ENCODE data around the gene RACK1. TPM values are rescaled to one million over a fixed set of nuclear protein-coding genes. Genes with fewer than 3 reads are reported as not detected.
"Not testable (repeated sequence)": the region's sequence is repeated elsewhere in the genome, so short reads cannot be mapped to it uniquely, and the experiment has no call there.

RACK1 gene
- total RNA-seq, 8 experiments from 2014 or later: 2,060 to 3,480 (median 2,927) TPM

DNA sequence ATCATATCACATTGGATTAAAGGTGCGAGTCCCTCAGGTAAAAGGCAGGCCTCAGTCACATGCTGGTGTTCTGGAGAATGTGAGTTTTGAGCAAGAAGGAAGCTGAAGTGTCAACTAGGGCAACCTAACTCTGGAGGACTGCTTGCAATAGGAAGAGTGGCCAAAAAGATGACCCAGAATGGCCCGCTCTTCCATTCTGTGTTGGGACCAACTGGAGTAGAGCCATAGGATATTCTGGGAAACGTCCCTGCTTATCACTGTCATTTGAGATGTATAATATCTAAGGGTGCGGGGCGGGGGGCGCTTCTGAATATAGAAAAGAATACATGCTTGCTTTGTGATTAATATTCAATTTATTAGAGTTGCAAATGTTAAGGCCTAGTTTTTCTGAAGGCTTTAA, 31.6 kb downstream of the RACK1 start:
- H3K4me1 ChIP-seq (replicated peaks in 1 of 2): peaks cover 0 to 6% of the 10 kb centered on the region in 2 donors
- WGBS, 10 experiments: 38 to 100% (median 87%) methylated on average over 2 to 6 of the region's 6 CpGs; no CpG with 5 or more reads in 2 of the 10 experiments
- no peak overlapping the region for H3K27ac ChIP-seq
- no peak overlapping the region for H3K4me3 ChIP-seq
- in situ Hi-C loops (cut with MboI; ENCODE audit: low pct_unique_long_range_greater_than_20kb in 2 of 9, low sequenced_read_pairs in 9 of 9, unreplicated experiment in 9 of 9): no loop called here
- no peak for ATAC-seq (replicated peaks in 6 of 8)

DNA sequence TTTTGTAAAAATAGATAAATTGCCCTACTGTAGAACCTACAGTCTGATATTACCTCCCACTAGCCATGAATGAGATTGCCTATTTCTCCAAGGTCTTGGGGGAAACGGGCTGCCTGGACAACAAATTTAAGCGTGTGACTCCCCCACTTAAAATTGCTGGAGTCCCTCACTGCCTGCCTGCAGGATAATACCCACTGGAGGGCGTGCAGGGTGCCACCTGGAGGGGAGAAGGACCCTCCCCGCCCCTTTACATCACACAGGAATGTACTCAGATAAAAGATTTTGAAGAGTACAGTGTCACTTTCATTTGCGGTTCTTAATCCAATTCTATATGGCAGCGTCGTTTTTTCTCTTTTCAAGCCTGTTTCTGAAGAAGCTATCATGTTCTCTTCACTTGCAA, 32.5 kb downstream of the RACK1 start:
- Histone ChIP-seq H3K4me1 (replicated peaks in 1 of 2) (peaks cover 0 to 1% of the 10 kb centered on the region in 2 donors), H3K4me3 (no peak overlapping the region), H3K27ac (no peak overlapping the region)
- in situ Hi-C loops (cut with MboI; ENCODE audit: low pct_unique_long_range_greater_than_20kb in 2 of 9, low sequenced_read_pairs in 9 of 9, unreplicated experiment in 9 of 9): no loop called here
- no peak for ATAC-seq (replicated peaks in 6 of 8)
- WGBS, 10 experiments: 27 to 100% (median 57%) methylated on average over 1 to 7 of the region's 7 CpGs; no CpG with 5 or more reads in 2 of the 10 experiments

DNA sequence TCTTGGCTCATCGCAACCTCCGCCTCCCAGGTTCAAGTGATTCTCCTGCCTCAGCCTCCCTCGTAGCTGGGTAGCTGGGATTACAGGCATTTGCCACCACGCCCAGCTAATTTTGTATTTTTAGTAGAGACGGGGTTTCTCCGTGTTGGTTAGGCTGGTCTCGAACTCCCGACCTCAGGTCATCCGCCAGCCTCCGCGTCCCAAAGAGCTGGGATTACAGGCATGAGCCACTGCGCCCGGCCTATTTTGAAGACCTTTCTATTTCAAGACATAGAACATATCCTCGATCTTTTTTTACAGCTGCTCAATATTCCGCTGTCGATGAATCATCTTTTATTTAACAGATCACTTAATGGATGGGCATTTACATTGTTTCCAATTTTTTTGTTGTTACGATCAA, 33.0 kb downstream of the RACK1 start:
- H3K4me3 ChIP-seq; H3K4me1 ChIP-seq (replicated peaks in 1 of 2); H3K27ac ChIP-seq; ATAC-seq (replicated peaks in 6 of 8); in situ Hi-C loops (cut with MboI; ENCODE audit: low pct_unique_long_range_greater_than_20kb in 2 of 9, low sequenced_read_pairs in 9 of 9, unreplicated experiment in 9 of 9): not testable (repeated sequence)
- 59 to 97% (median 77%) methylated on average over 2 to 13 of the region's 17 CpGs for whole genome bisulfite sequencing, 10 experiments

DNA sequence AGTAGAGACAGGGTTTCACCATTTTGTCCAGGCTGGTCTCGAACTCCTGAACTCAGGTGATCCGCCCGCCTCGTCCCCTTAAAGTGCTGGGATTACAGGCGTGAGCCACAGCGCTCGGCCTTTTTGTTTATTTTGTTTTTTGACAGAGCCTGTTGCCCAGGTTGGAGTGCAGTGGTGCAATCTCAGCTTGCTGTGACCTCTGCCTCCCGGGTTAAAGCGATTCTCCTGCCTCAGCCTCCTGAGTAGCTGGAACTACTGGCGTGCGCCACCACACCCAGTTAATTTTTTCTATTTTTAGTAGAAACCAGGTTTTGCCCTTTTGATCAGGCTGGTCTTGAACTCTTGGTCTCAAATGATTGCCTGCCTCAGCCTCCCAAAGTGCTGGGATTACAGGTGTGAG, 33.6 kb downstream of the RACK1 start:
- in situ Hi-C loops (cut with MboI; ENCODE audit: low pct_unique_long_range_greater_than_20kb in 2 of 9, low sequenced_read_pairs in 9 of 9, unreplicated experiment in 9 of 9): not testable (repeated sequence)
- 50 to 100% (median 81%) methylated on average over 2 to 7 of the region's 11 CpGs; no CpG with 5 or more reads in 3 of the 10 experiments for WGBS, 10 experiments

DNA sequence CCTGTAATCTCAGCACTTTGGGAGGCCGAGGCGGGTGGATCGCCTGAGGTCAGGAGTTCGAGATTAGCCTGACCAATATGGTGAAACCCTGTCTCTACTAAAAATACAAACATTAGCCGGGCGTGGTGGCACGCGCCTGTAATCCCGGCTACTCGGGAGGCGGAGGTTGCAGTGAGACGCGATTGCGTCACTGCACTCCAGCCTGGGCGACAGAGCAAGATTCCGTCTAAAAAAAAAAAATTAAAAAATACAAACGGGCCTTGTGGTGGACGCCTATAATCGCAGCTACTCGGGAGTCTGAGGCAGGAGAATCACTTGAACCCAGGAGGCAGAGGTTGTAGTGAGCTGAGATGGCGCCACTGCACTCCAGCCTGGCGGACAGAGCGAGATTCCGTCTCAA, 34.7 kb downstream of the RACK1 start:
- ATAC-seq (replicated peaks in 6 of 8); in situ Hi-C loops (cut with MboI; ENCODE audit: low pct_unique_long_range_greater_than_20kb in 2 of 9, low sequenced_read_pairs in 9 of 9, unreplicated experiment in 9 of 9); H3K27ac ChIP-seq; H3K4me1 ChIP-seq (replicated peaks in 1 of 2); H3K4me3 ChIP-seq: not testable (repeated sequence)
- 77 to 100% (median 97%) methylated on average over 3 to 14 of the region's 24 CpGs; no CpG with 5 or more reads in 4 of the 10 experiments for WGBS, 10 experiments

More for the DNA sequence above, 33.6 kb downstream of the RACK1 start:
- not testable (repeated sequence) for H3K4me1 ChIP-seq (replicated peaks in 1 of 2); ATAC-seq (replicated peaks in 6 of 8); H3K4me3 ChIP-seq; H3K27ac ChIP-seq

DNA sequence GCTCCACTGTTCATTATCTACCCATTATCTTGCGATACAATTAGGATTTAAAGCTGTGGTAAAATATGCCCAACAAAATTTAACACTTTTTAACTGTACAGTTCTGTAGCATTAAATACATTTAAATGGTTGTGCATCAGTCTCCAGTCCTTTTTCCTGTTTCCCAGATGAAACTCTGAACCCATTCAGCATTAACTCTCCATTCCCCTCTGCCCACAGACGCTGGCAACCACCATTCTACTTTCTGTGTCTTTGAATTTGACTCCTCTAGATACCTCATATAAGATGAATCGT, 35.8 kb downstream of the RACK1 start:
- in situ Hi-C loops (cut with MboI; ENCODE audit: low pct_unique_long_range_greater_than_20kb in 2 of 9, low sequenced_read_pairs in 9 of 9, unreplicated experiment in 9 of 9): no loop called here
- no peak overlapping the region for H3K27ac ChIP-seq
- WGBS, 10 experiments: 0 to 76% (median 46%) methylated on average over 2 to 3 of the region's 3 CpGs
- ATAC-seq (replicated peaks in 6 of 8): no peak
- peak overlapping the region in 4 of 5 donors; percentile 38 to 42 (median 40) for H3K4me3 ChIP-seq
- H3K4me1 ChIP-seq (replicated peaks in 1 of 2): no peaks in the 10 kb centered on the region

DNA sequence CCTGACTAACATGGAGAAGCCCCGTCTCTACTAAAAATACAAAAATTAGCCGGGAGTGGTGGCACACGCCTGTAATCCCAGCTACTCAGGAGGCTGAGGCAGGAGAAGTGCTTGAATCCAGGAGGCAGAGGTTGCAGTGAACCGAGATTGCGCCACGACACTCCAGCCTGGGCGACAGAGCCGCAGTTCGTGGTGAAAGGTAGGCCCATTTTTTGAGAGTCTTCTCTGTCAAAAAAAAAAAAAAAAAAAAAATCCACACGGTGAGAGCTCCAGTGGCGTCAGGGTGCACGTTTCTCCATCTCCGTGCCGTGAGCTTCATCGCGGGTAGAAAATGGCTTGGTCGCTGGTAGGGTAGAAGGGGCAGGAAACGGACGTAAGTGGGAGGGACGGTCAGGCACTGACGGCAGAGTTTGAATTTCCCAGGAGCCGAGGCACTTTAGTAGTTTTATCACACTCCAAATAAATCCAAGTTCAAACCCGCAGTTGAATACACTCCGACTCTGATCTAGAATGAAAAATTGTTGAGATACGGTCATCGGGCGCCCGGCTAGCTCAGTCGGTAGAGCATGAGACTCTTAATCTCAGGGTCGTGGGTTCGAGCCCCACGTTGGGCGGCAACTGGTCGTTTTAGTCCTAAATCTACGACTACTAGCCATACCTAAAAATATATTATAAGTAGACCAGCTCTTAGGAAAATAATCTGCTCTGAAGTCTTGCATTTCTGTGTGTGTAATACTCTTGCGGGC, 36.3 kb downstream of the RACK1 start:
- in situ Hi-C loops (cut with MboI; ENCODE audit: low pct_unique_long_range_greater_than_20kb in 2 of 9, low sequenced_read_pairs in 9 of 9, unreplicated experiment in 9 of 9): no loop called here
- H3K4me1 ChIP-seq (replicated peaks in 1 of 2): no peaks in the 10 kb centered on the region
- peak overlapping the region in 1 of 2 donors; percentile 0 for H3K27ac ChIP-seq
- peak overlapping the region; percentile 38 to 42 (median 40) for H3K4me3 ChIP-seq
- peak; percentile 21 to 64 (median 48) for ATAC-seq (replicated peaks in 6 of 8)
- 1 to 9% (median 3%) methylated on average over 9 to 26 of the region's 36 CpGs; no CpG with 5 or more reads in 1 of the 10 experiments for WGBS, 10 experiments

DNA sequence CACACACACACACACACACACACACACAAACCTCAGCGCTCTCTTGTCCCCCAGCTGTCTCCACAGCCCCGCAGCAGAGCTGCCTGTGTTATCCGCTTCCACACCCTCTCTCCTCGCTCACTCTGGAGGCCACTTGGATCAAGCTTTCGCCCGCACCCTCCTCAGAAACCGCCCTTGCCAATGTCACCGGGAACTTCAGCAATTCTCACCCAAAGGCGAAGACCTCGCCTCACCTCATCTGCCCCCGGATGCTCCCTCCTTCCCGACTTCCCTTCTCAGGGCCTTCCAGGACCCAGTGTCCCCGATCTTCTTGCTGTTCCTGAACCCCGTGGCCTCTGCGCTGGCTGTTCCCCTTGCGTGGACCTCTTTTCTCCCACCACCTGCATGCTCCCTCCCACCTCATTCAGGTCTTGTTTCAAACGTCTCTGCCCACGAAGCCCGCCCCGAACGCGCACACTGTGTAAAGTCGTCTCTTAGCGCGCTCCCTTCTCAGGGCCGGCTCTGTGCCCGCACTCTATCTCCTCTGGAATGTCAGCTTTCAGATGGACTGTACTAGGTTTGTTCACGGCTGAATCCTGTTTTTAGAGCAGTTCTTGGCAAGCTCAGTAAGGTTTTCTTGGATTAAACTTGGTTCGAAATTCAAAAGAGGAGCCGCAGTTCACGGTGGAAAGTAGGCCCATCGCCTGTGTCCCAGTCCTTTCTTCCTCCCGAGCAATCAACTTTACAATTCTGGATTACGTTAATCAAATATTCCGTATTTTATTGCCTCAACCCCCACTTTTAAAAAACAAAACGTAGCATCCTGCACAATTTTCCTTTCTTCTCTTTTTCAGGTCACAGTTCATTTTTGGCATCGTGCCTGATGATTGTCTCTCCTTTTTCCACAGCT, 37.7 kb downstream of the RACK1 start:
- H3K4me1 ChIP-seq (replicated peaks in 1 of 2): no peaks in the 10 kb centered on the region
- peak overlapping the region; percentile 38 to 42 (median 40) for H3K4me3 ChIP-seq
- no peak overlapping the region for H3K27ac ChIP-seq
- whole genome bisulfite sequencing, 10 experiments: 7 to 73% (median 12%) methylated on average over 2 to 30 of the region's 37 CpGs
- peak in 3 of 8 experiments; percentile 1 to 5 (median 2) for ATAC-seq (replicated peaks in 6 of 8)
- in situ Hi-C loops (cut with MboI; ENCODE audit: low pct_unique_long_range_greater_than_20kb in 2 of 9, low sequenced_read_pairs in 9 of 9, unreplicated experiment in 9 of 9): no loop called here

DNA sequence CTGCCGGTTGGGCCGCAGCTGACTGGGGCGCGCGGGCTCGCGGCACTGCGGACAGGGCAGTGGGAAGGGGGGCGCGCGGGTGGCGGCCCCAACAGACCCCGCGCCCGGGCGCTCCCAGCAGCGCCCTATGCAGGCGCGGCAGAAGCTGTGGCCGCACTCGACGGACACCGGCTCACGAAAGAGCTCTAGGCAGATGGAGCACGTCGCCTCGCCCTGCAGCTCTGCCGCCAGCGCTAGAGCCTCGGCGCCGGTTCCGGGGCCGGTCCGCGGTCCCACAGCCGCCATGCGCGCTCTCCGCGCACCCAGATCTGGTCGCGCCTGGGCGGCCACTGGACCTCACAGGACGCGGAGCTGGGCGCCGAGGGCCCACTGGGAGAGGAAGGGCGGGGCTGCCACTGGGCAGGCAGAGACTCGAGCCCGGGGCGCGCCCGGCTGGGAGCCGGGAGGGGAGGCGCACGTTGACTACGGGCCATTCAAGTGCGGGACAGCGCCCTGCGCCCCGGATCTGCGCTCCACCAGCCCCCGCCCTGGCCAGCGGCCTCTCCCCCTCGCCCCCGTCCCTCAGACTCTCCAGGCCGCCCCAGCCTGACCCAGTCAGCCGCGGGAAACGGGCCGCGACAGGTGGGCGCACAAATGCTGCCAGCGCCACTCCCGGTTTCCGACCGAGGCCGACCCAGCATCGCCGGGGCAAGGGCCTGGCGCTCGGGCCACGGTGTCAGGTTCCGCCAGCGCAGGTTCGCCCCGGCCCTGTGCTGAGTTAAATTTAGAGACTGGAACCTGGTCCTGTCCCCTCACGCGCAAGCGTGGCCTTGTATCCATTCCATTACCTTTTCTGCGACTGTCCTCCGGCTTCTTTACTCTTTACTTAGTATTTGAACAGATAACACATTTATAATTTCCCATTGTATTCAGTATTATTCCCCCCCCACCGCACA, 38.6 kb downstream of the RACK1 start, which contains the start of gene TRIM7:
Gene TRIM7, minus strand, starts transcription at position 371 of the 935 bp plus-strand sequence. Its CDS starts 86 bp downstream, at position 285.
- peak within 1 kb of the TSS; percentile 38 to 42 (median 40) for H3K4me3 ChIP-seq
- H3K4me1 ChIP-seq (replicated peaks in 1 of 2): no peaks in the 10 kb centered on the region
- in situ Hi-C loops (cut with MboI; ENCODE audit: low pct_unique_long_range_greater_than_20kb in 2 of 9, low sequenced_read_pairs in 9 of 9, unreplicated experiment in 9 of 9): no loop called here
- 0 to 50% (median 10%) methylated on average over 2 to 43 of the region's 94 CpGs; no CpG with 5 or more reads in 6 of the 10 experiments for WGBS, 10 experiments
- ATAC-seq (replicated peaks in 6 of 8): peak; percentile 1 to 22 (median 10)
- no peak within 1 kb of the TSS for H3K27ac ChIP-seq

DNA sequence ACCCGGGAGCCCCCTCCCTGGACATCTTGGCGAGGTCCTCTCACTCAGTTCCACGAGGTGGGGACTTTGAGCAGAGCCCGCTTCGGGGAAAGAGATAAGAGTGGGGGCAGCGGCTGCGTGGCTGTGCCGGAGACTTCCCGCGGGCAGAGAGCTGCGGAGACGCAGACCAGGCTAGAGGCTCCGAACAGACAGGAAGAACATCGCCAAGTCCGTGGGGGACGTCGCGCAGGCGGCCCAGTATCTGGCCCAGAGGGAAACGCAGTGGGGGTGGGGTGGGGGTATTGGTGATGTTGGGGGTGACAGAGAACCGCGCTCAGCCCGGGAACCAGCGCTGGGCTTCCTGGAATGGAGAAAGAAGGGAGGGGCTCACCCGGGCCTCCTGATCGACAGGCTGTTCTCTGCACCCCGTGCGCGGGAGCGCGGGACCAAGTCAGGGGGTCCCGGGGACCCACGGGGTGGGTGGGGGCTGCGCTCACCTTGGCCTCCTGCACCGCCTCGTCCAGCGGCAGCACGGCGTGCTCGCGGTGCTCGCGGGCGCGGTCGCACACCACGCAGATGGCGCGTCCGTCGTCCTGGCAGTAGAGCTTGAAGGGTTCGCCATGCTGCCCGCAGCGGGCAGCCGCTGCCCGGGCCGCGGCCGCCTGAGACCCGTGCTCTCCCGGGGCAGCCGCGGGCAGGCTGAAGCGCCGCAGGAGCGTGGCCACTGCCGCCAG, 39.4 kb downstream of the RACK1 start:
- ATAC-seq (replicated peaks in 6 of 8): peak in 5 of 8 experiments; percentile 1 to 11 (median 6)
- 0 to 5% (median 2%) methylated on average over 1 to 12 of the region's 67 CpGs; no CpG with 5 or more reads in 6 of the 10 experiments for WGBS, 10 experiments
- Histone ChIP-seq H3K4me1 (replicated peaks in 1 of 2) (no peaks in the 10 kb centered on the region), H3K4me3 (peak overlapping the region; percentile 38 to 42 (median 40)), H3K27ac (no peak overlapping the region)
- in situ Hi-C loops (cut with MboI; ENCODE audit: low pct_unique_long_range_greater_than_20kb in 2 of 9, low sequenced_read_pairs in 9 of 9, unreplicated experiment in 9 of 9): no loop called here

DNA sequence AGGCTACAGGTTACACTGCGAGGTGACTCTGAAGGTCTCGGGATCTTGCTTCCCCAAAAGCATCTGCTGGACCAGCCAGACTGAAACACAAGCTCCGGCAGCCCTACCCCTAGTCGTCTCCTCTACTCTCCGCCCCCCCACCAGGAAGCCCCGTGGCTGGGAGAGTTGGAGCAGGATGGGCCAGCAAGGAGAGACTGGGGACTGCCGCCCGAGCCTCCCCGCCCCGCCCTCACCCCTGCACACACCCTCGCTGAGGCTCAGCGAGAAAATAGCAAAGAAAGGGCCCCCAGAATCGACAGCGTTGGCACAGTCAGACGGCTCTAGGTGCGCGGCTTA, 40.0 kb downstream of the RACK1 start:
- 0 to 67% (median 8%) methylated on average over 1 to 5 of the region's 17 CpGs; no CpG with 5 or more reads in 7 of the 10 experiments for WGBS, 10 experiments
- no peaks in the 10 kb centered on the region for H3K4me1 ChIP-seq (replicated peaks in 1 of 2)
- ATAC-seq (replicated peaks in 6 of 8): peak in 1 of 8 experiments; percentile 5
- in situ Hi-C loops (cut with MboI; ENCODE audit: low pct_unique_long_range_greater_than_20kb in 2 of 9, low sequenced_read_pairs in 9 of 9, unreplicated experiment in 9 of 9): no loop called here
- peak overlapping the region; percentile 38 to 42 (median 40) for H3K4me3 ChIP-seq
- no peak overlapping the region for H3K27ac ChIP-seq
